ENCODE measurements around the gene FARP2. TPM values are rescaled to one million over a fixed set of nuclear protein-coding genes. Genes with fewer than 3 reads are reported as not detected.

Gene FARP2
- total and polyA plus RNA-seq, 10 of the 15 experiments (the other 5 are each of a cell fraction or from before 2014, with no cell fraction given), result 5.5 to 67.5 (median 36.8) TPM

DNA sequence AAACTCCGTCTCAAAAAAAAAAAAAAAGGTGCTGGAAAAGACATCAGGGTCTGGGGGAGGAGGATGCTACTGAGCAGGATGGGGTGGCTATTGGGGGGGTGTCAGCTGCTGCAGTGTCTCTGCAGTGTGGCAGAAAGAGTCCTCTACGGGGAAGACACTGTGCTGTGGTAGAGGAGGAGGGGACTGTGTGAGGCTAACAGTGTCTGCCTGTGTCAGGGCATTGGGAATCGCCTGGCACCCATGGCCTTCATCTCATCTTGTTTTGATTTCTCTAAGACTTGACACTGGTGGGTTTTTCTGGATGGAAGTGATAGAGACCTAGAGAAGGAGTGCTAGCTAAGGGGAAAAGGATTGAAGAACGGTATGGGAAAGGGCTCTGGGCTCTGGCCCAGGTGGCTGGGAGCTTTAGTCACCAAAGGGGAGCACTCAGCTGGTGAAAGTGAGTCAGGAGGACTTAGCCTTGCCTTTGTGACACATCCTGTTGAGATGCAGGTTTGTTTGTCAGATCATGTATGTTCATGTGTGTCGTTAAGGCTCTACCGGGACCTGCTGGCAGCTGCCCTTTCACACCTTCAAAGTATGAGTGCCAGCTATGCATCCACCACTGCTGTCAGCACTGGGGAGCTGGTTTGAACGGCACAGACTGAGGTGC, 58.0 kb downstream of the FARP2 start (continued):
- no peak for TF ChIP-seq ZNF384 (IDR thresholded peaks at IDR 0.05; ENCODE audit: borderline replicate concordance, low read depth, low read length)
- TF ChIP-seq CREM (IDR thresholded peaks at IDR 0.05; ENCODE audit: low read depth), result no peak
- TF ChIP-seq, protein P1, sequence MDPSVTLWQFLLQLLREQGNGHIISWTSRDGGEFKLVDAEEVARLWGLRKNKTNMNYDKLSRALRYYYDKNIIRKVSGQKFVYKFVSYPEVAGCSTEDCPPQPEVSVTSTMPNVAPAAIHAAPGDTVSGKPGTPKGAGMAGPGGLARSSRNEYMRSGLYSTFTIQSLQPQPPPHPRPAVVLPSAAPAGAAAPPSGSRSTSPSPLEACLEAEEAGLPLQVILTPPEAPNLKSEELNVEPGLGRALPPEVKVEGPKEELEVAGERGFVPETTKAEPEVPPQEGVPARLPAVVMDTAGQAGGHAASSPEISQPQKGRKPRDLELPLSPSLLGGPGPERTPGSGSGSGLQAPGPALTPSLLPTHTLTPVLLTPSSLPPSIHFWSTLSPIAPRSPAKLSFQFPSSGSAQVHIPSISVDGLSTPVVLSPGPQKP (IDR thresholded peaks at IDR 0.05; ENCODE audit: low read depth, low read length), result no peak

DNA sequence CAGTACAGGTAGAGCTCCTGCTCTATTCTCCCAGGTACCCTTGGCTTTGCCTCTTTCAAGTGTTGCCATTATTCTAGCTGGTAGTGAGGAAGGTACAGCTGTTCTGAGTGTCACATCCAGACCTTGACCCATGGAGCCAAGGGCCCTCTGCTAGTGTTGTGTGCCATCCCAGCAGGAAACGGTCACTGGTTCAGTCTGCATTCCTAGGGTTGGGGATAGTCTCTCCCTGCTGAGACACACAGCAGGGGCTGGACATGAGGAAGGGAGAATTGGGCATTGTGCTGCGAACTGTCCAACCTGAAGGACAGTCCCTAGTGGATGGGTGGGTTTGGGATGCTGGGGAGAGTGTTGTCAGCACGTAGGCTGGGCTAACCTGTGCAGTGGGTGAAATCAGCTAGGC, 59.1 kb downstream of the FARP2 start:
- no peak overlapping the region for H2AFZ ChIP-seq (ENCODE audit: control insufficient read depth, low read depth, low read length)
- H3K9ac ChIP-seq (ENCODE audit: control insufficient read depth, insufficient read depth, low read length), result no peak overlapping the region
- ChIA-PET SMC1A (ENCODE audit: uncharacterized antibody, unreplicated experiment) (no interaction called here), RAD21 (ENCODE audit: unreplicated experiment) (no interaction called here), CTCF (interaction anchor here (1.2 kb wide), 1 partner anchor 31 kb away, joined by 3 read pairs; no protein-coding TSS in a partner anchor), POLR2A (no interaction called here)
- no peak for DNase-seq (ENCODE audit: low read depth, low spot score)
- no peak overlapping the region for H3K4me3 ChIP-seq
- no peak overlapping the region for H3K27ac ChIP-seq (ENCODE audit: control insufficient read depth, insufficient read depth)
- intact Hi-C loops (cut with micrococcal nuclease; ENCODE audit: unreplicated experiment) (no loop called here), in situ Hi-C loops (cut with MboI) (no loop called here)
- WGBS (ENCODE audit: insufficient coverage, insufficient replicate concordance, low lambda C conversion rate, missing lambda C conversion rate), result 100% methylated on average over 3 of the region's 3 CpGs
- H3K4me1 ChIP-seq (ENCODE audit: control insufficient read depth, insufficient read depth, low read length), result no peaks in the 10 kb centered on the region
- H3K27me3 ChIP-seq (replicated peaks in 1 of 2; ENCODE audit: control insufficient read depth in 2 of 2, insufficient read depth in 2 of 2, low read length in 1 of 2), result no peaks in the 10 kb centered on the region
- H4K20me1 ChIP-seq (ENCODE audit: control insufficient read depth, insufficient read depth), result no peaks in the 10 kb centered on the region
- ATAC-seq, result no peak
- H3K9me3 ChIP-seq (replicated peaks; ENCODE audit: control insufficient read depth, insufficient read depth, low read length), result no peaks in the 10 kb centered on the region
- BruUV-seq (replicated peaks), result no TSS peak
- peaks cover 7 to 30% of the 10 kb centered on the region in 2 experiments for H3K36me3 ChIP-seq (ENCODE audit: control insufficient read depth in 2 of 2, insufficient read depth in 2 of 2, low read length in 1 of 2)
- no peak for FAIRE-seq
- TF ChIP-seq ZNF622 (IDR thresholded peaks at IDR 0.05) (no peak), NR2C1 (IDR thresholded peaks at IDR 0.05) (no peak), ETV6 (conservative IDR thresholded peaks at IDR 0.05 in 1 of 2, IDR thresholded peaks at IDR 0.05 in 1 of 2; ENCODE audit: borderline replicate concordance in 1 of 2, low read depth in 1 of 2) (no peak), NFXL1 (IDR thresholded peaks at IDR 0.05; ENCODE audit: borderline replicate concordance) (no peak), POLR2AphosphoS2 (IDR thresholded peaks at IDR 0.05; ENCODE audit: low read depth, low read length) (no peak), NFIC (IDR thresholded peaks at IDR 0.05; ENCODE audit: low read depth, low read length) (no peak), ZBED1 (IDR thresholded peaks at IDR 0.05; ENCODE audit: borderline replicate concordance) (no peak), FOXK2 (IDR thresholded peaks at IDR 0.05) (no peak)
- TF ChIP-seq, protein P2, sequence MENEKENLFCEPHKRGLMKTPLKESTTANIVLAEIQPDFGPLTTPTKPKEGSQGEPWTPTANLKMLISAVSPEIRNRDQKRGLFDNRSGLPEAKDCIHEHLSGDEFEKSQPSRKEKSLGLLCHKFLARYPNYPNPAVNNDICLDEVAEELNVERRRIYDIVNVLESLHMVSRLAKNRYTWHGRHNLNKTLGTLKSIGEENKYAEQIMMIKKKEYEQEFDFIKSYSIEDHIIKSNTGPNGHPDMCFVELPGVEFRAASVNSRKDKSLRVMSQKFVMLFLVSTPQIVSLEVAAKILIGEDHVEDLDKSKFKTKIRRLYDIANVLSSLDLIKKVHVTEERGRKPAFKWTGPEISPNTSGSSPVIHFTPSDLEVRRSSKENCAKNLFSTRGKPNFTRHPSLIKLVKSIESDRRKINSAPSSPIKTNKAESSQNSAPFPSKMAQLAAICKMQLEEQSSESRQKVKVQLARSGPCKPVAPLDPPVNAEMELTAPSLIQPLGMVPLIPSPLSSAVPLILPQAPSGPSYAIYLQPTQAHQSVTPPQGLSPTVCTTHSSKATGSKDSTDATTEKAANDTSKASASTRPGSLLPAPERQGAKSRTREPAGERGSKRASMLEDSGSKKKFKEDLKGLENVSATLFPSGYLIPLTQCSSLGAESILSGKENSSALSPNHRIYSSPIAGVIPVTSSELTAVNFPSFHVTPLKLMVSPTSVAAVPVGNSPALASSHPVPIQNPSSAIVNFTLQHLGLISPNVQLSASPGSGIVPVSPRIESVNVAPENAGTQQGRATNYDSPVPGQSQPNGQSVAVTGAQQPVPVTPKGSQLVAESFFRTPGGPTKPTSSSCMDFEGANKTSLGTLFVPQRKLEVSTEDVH (IDR thresholded peaks at IDR 0.05; ENCODE audit: low read depth, partially characterized antibody), result no peak
- no peak overlapping the region for H3K4me2 ChIP-seq (ENCODE audit: control insufficient read depth, insufficient read depth)
- H3K79me2 ChIP-seq (ENCODE audit: control insufficient read depth, insufficient read depth, low read length), result no peaks in the 10 kb centered on the region

Data from GM12878 (cell line).